WTC11 (cell line): ENCODE results near the gene MCM3AP. TPM values are rescaled to one million over a fixed set of nuclear protein-coding genes. Genes with fewer than 3 reads are reported as not detected.

ENCODE experiments used
- ATAC-seq: fragments of 200-7000 bp; cut with Tn5 transposase; 2 replicates; pipeline ENCODE4 v1.10.0; 2021; ENCODE audit warnings: mild to moderate bottlenecking, moderate library complexity
- CTCF ChIA-PET: fragments of 300-600 bp; sonication (Branson Sonifier 250); formaldehyde crosslinking; loops from one replicate; lab custom pipeline; 2021; ENCODE audit warnings: antibody characterized with exemption; lab: Charles Lee
- POLR2A ChIA-PET: fragments of 350-600 bp; sonication (Branson Sonifier 250); formaldehyde crosslinking; loops from one replicate; lab custom pipeline; 2021; ENCODE audit warnings: antibody characterized with exemption; lab: Charles Lee
- DNase-seq: peaks from one replicate; pipeline ENCODE4 v3.0.0; 2021; ENCODE audit warnings: low spot score
- H3K27ac Mint-ChIP-seq: 2 replicates; pipeline ENCODE4 v1.8.0; 2021; ENCODE audit warnings: mixed read lengths
- H3K27me3 Mint-ChIP-seq: 2 replicates; pipeline ENCODE4 v1.8.0; 2021; ENCODE audit warnings: low read depth, mild to moderate bottlenecking, moderate library complexity, mixed read lengths
- H3K36me3 Mint-ChIP-seq: 2 replicates; pipeline ENCODE4 v1.8.0; 2021; ENCODE audit warnings: mixed read lengths
- H3K4me1 Mint-ChIP-seq: 2 replicates; pipeline ENCODE4 v1.8.0; 2022; ENCODE audit warnings: mixed read lengths
- H3K4me3 Mint-ChIP-seq: 2 replicates; pipeline ENCODE4 v1.8.0; 2021; ENCODE audit warnings: mild to moderate bottlenecking, moderate library complexity, mixed read lengths
- H3K9me3 Mint-ChIP-seq: 2 replicates; pipeline ENCODE4 v1.8.0; 2021; ENCODE audit warnings: mixed read lengths
- ESRRA ChIP-seq: sonication (generic); formaldehyde crosslinking; IDR thresholded peaks from 2 replicates; pipeline ENCODE4 v1.8.1; 2022; ENCODE audit warnings: mild to moderate bottlenecking, missing genetic modification reagents, borderline replicate concordance
- GRHL2 ChIP-seq: fragments of 250-450 bp; sonication (Bioruptor Pico); IDR thresholded peaks from 2 replicates; pipeline ENCODE4 v1.8.0; 2022; ENCODE audit warnings: mild to moderate bottlenecking, moderate library complexity; ENCODE audit not compliant: insufficient replicate concordance, severe bottlenecking
- SOX15 ChIP-seq: fragments of 250-450 bp; sonication (Bioruptor Pico); IDR thresholded peaks from 2 replicates; pipeline ENCODE4 v1.9.0; 2021; ENCODE audit warnings: mild to moderate bottlenecking
- ZNF219 ChIP-seq: sonication (generic); formaldehyde crosslinking; IDR thresholded peaks from 2 replicates; pipeline ENCODE4 v1.8.0; 2023; ENCODE audit warnings: missing genetic modification reagents, mild to moderate bottlenecking, borderline replicate concordance
- ZNF416 ChIP-seq: fragments of 250-450 bp; sonication (Bioruptor Pico); IDR thresholded peaks from 2 replicates; pipeline ENCODE4 v1.9.0; 2021; ENCODE audit warnings: mild to moderate bottlenecking, inconsistent platforms
- total RNA-seq: library from RNA; stranded (reverse); gene quantifications from 3 replicates; pipeline ENCODE4 v1.2.3, GENCODE V29; 2021
- TF ChIP-seq, protein P1 (sequence below): sonication (generic); formaldehyde crosslinking; IDR thresholded peaks from 2 replicates; pipeline ENCODE4 v1.8.0; 2022; ENCODE audit warnings: mild to moderate bottlenecking, missing genetic modification reagents
- TF ChIP-seq, protein P2 (sequence below): fragments of 250-450 bp; sonication (Bioruptor Pico); conservative IDR thresholded peaks from 2 replicates; pipeline ENCODE4 v1.9.0; 2021; ENCODE audit warnings: mild to moderate bottlenecking
- TF ChIP-seq, protein P3 (sequence below): sonication (generic); formaldehyde crosslinking; IDR thresholded peaks from 2 replicates; pipeline ENCODE4 v1.8.0; 2022; ENCODE audit warnings: mild to moderate bottlenecking, missing genetic modification reagents
- TF ChIP-seq, protein P4 (sequence below): sonication (generic); formaldehyde crosslinking; IDR thresholded peaks from 2 replicates; pipeline ENCODE4 v1.8.1; 2023; ENCODE audit warnings: mild to moderate bottlenecking, missing genetic modification reagents
- TF ChIP-seq, protein P5 (sequence below): sonication (generic); formaldehyde crosslinking; IDR thresholded peaks from 2 replicates; pipeline ENCODE4 v1.8.1; 2023; ENCODE audit warnings: mild to moderate bottlenecking, missing genetic modification reagents
- TF ChIP-seq, protein P6 (sequence below): fragments of 250-450 bp; sonication (Bioruptor Pico); IDR thresholded peaks from 2 replicates; pipeline ENCODE4 v1.9.0; 2021; ENCODE audit warnings: moderate library complexity, mild to moderate bottlenecking, inconsistent platforms, borderline replicate concordance
- TF ChIP-seq, protein P7 (sequence below): fragments of 250-450 bp; sonication (Bioruptor Pico); IDR thresholded peaks from 2 replicates; pipeline ENCODE4 v1.9.0; 2021; ENCODE audit warnings: mild to moderate bottlenecking
- TF ChIP-seq, protein P8 (sequence below): fragments of 250-450 bp; sonication (Bioruptor Pico); IDR thresholded peaks from 2 replicates; pipeline ENCODE4 v1.9.0; 2021; ENCODE audit warnings: mild to moderate bottlenecking, borderline replicate concordance

Gene MCM3AP
- total RNA-seq, 1 experiment from 2014 or later = 167 TPM

DNA sequence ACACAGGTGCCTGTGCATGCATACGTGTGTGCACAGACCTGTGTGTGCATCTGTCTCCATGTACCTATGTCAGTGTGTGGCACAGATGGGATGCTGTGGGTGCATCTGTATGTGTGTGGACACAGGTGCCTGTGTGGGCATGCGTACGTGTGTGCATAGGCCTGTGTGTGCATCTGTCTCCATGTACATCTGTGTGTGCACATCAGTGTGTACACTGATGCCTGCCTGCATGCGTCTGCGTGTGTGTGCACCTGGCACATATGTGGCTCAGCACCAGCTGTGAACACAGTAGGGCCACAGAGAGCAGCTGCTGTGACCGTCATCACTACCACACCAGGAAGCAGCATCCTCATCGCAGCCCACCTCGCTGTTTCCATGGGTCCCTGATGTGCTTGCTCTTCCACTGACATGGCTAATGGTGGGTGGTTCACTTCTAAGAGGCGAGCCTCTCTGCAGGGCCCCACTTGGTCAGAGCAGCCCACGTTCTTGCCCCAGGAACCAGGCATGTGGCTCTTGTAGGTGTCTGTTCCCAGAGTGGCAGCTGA is 91.5 kb downstream of the MCM3AP start:
- no peak overlapping the region for H3K27ac Mint-ChIP-seq
- TF ChIP-seq, protein P1, sequence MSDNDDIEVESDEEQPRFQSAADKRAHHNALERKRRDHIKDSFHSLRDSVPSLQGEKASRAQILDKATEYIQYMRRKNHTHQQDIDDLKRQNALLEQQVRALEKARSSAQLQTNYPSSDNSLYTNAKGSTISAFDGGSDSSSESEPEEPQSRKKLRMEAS (CRISPR knock-in tag) = no peak
- TF ChIP-seq GRHL2 (CRISPR knock-in tag) (no peak), ZNF219 (no peak), ESRRA (CRISPR knock-in tag) (no peak), ZNF416 (CRISPR knock-in tag) (no peak), SOX15 (CRISPR knock-in tag) (no peak)
- TF ChIP-seq, protein P2, sequence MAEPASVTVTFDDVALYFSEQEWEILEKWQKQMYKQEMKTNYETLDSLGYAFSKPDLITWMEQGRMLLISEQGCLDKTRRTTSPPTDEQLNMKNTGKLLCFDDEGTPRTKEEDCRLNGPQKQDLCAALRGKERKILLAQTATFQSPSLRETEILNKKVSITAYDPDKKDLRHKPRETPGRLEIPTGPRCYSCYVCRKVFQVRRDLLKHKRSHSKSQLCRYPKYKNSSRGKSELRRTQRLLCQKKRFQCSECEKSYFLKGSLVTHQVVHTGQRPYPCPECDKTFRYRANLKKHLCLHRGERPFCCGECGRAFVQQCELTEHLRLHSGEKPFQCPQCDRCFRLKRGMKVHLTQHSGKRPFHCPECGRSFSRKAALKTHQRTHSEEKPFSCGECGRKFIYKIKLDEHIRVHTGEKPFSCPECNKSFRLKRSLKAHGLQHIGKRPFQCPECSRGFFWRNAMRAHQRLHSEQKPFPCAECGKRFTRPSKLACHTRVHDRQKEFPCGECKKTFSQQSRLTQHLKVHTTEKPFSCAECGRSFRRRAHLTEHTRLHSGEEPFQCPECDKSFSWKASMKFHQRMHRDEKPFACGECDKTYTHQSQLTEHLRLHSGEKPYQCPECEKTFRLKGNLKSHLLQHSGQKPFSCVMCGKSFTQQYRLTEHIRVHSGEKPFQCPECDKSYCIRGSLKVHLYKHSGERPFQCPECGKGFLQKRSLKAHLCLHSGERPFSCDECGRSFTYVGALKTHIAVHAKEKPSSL (CRISPR knock-in tag) = no peak
- TF ChIP-seq, protein P3, sequence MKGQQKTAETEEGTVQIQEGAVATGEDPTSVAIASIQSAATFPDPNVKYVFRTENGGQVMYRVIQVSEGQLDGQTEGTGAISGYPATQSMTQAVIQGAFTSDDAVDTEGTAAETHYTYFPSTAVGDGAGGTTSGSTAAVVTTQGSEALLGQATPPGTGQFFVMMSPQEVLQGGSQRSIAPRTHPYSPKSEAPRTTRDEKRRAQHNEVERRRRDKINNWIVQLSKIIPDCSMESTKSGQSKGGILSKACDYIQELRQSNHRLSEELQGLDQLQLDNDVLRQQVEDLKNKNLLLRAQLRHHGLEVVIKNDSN (CRISPR knock-in tag) = no peak
- TF ChIP-seq, protein P4, sequence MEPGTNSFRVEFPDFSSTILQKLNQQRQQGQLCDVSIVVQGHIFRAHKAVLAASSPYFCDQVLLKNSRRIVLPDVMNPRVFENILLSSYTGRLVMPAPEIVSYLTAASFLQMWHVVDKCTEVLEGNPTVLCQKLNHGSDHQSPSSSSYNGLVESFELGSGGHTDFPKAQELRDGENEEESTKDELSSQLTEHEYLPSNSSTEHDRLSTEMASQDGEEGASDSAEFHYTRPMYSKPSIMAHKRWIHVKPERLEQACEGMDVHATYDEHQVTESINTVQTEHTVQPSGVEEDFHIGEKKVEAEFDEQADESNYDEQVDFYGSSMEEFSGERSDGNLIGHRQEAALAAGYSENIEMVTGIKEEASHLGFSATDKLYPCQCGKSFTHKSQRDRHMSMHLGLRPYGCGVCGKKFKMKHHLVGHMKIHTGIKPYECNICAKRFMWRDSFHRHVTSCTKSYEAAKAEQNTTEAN (CRISPR knock-in tag) = no peak
- TF ChIP-seq, protein P5, sequence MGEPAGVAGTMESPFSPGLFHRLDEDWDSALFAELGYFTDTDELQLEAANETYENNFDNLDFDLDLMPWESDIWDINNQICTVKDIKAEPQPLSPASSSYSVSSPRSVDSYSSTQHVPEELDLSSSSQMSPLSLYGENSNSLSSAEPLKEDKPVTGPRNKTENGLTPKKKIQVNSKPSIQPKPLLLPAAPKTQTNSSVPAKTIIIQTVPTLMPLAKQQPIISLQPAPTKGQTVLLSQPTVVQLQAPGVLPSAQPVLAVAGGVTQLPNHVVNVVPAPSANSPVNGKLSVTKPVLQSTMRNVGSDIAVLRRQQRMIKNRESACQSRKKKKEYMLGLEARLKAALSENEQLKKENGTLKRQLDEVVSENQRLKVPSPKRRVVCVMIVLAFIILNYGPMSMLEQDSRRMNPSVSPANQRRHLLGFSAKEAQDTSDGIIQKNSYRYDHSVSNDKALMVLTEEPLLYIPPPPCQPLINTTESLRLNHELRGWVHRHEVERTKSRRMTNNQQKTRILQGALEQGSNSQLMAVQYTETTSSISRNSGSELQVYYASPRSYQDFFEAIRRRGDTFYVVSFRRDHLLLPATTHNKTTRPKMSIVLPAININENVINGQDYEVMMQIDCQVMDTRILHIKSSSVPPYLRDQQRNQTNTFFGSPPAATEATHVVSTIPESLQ (CRISPR knock-in tag) = no peak
- TF ChIP-seq, protein P6, sequence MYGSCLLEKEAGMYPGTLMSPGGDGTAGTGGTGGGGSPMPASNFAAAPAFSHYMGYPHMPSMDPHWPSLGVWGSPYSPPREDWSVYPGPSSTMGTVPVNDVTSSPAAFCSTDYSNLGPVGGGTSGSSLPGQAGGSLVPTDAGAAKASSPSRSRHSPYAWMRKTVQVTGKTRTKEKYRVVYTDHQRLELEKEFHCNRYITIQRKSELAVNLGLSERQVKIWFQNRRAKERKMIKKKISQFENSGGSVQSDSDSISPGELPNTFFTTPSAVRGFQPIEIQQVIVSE (CRISPR knock-in tag) = no peak
- TF ChIP-seq, protein P7, sequence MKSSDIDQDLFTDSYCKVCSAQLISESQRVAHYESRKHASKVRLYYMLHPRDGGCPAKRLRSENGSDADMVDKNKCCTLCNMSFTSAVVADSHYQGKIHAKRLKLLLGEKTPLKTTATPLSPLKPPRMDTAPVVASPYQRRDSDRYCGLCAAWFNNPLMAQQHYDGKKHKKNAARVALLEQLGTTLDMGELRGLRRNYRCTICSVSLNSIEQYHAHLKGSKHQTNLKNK (CRISPR knock-in tag) = no peak
- TF ChIP-seq, protein P8, sequence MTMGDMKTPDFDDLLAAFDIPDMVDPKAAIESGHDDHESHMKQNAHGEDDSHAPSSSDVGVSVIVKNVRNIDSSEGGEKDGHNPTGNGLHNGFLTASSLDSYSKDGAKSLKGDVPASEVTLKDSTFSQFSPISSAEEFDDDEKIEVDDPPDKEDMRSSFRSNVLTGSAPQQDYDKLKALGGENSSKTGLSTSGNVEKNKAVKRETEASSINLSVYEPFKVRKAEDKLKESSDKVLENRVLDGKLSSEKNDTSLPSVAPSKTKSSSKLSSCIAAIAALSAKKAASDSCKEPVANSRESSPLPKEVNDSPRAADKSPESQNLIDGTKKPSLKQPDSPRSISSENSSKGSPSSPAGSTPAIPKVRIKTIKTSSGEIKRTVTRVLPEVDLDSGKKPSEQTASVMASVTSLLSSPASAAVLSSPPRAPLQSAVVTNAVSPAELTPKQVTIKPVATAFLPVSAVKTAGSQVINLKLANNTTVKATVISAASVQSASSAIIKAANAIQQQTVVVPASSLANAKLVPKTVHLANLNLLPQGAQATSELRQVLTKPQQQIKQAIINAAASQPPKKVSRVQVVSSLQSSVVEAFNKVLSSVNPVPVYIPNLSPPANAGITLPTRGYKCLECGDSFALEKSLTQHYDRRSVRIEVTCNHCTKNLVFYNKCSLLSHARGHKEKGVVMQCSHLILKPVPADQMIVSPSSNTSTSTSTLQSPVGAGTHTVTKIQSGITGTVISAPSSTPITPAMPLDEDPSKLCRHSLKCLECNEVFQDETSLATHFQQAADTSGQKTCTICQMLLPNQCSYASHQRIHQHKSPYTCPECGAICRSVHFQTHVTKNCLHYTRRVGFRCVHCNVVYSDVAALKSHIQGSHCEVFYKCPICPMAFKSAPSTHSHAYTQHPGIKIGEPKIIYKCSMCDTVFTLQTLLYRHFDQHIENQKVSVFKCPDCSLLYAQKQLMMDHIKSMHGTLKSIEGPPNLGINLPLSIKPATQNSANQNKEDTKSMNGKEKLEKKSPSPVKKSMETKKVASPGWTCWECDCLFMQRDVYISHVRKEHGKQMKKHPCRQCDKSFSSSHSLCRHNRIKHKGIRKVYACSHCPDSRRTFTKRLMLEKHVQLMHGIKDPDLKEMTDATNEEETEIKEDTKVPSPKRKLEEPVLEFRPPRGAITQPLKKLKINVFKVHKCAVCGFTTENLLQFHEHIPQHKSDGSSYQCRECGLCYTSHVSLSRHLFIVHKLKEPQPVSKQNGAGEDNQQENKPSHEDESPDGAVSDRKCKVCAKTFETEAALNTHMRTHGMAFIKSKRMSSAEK (CRISPR knock-in tag) = no peak
- TF ChIP-seq, all 79 proteins: peak for 0
- ATAC-seq = no peak
- CTCF ChIA-PET = no interaction called here
- POLR2A ChIA-PET = no interaction called here
- Mint-ChIP-seq H3K4me3 (no peak overlapping the region), H3K9me3 (peaks cover 6% of the 10 kb centered on the region; the same call in 1 of the 2 replicates), H3K36me3 (peaks cover 59% of the 10 kb centered on the region), H3K27me3 (no peaks in the 10 kb centered on the region), H3K4me1 (peaks cover 3% of the 10 kb centered on the region)
- DNase-seq = no peak
